Measurements from ENCODE around the gene CLEC1B.
"Not testable (repeated sequence)": the region's sequence is repeated elsewhere in the genome, so short reads cannot be mapped to it uniquely, and the experiment has no call there.

The CLEC1B gene

GRCh38 chr12:9999016-9999415 lies at the start of gene CLEC1B:
Gene CLEC1B, minus strand, starts transcription at chr12:9999121. Its CDS starts 21 bp downstream, at chr12:9999100.
- no peak for DNase-seq

- DNase-seq = no peak
These were observed 49.6 kb upstream of the CLEC1B start for GRCh38 chr12:10048526-10048925.

GRCh38 chr12:10042167-10042566 lies 43.2 kb upstream of the CLEC1B start:
- no peak for DNase-seq

GRCh38 chr12:10033783-10034545 lies 35.0 kb upstream of the CLEC1B start:
- DNase-seq = no peak

- no peak for DNase-seq
These were observed 32.9 kb upstream of the CLEC1B start for GRCh38 chr12:10031771-10032175.

GRCh38 chr12:10031321-10031720 lies 32.4 kb upstream of the CLEC1B start:
- no peak for DNase-seq

- DNase-seq = no peak
These were observed 31.5 kb upstream of the CLEC1B start, which contains the start of gene CLEC9A for GRCh38 chr12:10030446-10030845. Gene CLEC9A, plus strand, starts transcription at chr12:10030682. Its CDS starts 22,006 bp downstream, at chr12:10052688.

GRCh38 chr12:10027721-10028120 lies 28.8 kb upstream of the CLEC1B start:
- DNase-seq = no peak

- DNase-seq = no peak
These were observed 28.4 kb upstream of the CLEC1B start for GRCh38 chr12:10027311-10027710.

- not testable (repeated sequence) for DNase-seq
These were observed 27.7 kb upstream of the CLEC1B start for GRCh38 chr12:10026666-10027065.

- no peak for DNase-seq
These were observed 26.3 kb upstream of the CLEC1B start for GRCh38 chr12:10025236-10025635.

GRCh38 chr12:10021342-10021741 lies 22.4 kb upstream of the CLEC1B start:
- DNase-seq = no peak

- DNase-seq = no peak
These were observed 19.5 kb upstream of the CLEC1B start for GRCh38 chr12:10018386-10018785.

GRCh38 chr12:10016881-10017280 lies 18.0 kb upstream of the CLEC1B start:
- DNase-seq = no peak

- no peak for DNase-seq
These were observed 16.5 kb upstream of the CLEC1B start for GRCh38 chr12:10015450-10015849.

GRCh38 chr12:10012630-10013330 lies 13.9 kb upstream of the CLEC1B start:
- DNase-seq = no peak

GRCh38 chr12:10001171-10001776 lies 2.4 kb upstream of the CLEC1B start:
- DNase-seq = no peak

- no peak for DNase-seq
These were observed 6.6 kb downstream of the CLEC1B start for GRCh38 chr12:9992296-9992695.

- no peak for DNase-seq
These were observed 7.0 kb downstream of the CLEC1B start for GRCh38 chr12:9991876-9992275.

- DNase-seq = no peak
These were observed 18.8 kb downstream of the CLEC1B start for GRCh38 chr12:9980126-9980525.

GRCh38 chr12:9977916-9978315 lies 21.0 kb downstream of the CLEC1B start:
- DNase-seq = no peak

- not testable (repeated sequence) for DNase-seq
These were observed 22.3 kb downstream of the CLEC1B start for GRCh38 chr12:9976626-9977025.

GRCh38 chr12:9975614-9976013 lies 23.3 kb downstream of the CLEC1B start:
- no peak for DNase-seq

GRCh38 chr12:9974731-9975130 lies 24.2 kb downstream of the CLEC1B start:
- DNase-seq = not testable (repeated sequence)
